ELR (cell line): ENCODE data around the gene CACNA1H.

Source experiments
- DNase-seq: peaks from one replicate; pipeline ENCODE4 v3.0.0-alpha.2; 2015; ENCODE audit warnings: low read depth

The CACNA1H gene

GRCh38 chr16:1158456-1159324 lies 5.8 kb downstream of the CACNA1H start:
- no peak for DNase-seq

- no peak for DNase-seq
These were observed 6.5 kb downstream of the CACNA1H start for GRCh38 chr16:1159325-1159972.

GRCh38 chr16:1159973-1160772 lies 7.3 kb downstream of the CACNA1H start:
- no peak for DNase-seq

GRCh38 chr16:1160773-1161348 lies 8.0 kb downstream of the CACNA1H start:
- DNase-seq = no peak

GRCh38 chr16:1162701-1163566 lies 10.0 kb downstream of the CACNA1H start:
- DNase-seq = no peak

GRCh38 chr16:1163567-1164055 lies 10.7 kb downstream of the CACNA1H start:
- peak; percentile 9 for DNase-seq

GRCh38 chr16:1164382-1164781 lies 11.5 kb downstream of the CACNA1H start:
- DNase-seq = no peak

- no peak for DNase-seq
These were observed 12.1 kb downstream of the CACNA1H start for GRCh38 chr16:1164975-1165374.

GRCh38 chr16:1165511-1165910 lies 12.6 kb downstream of the CACNA1H start:
- no peak for DNase-seq

- no peak for DNase-seq
These were observed 14.6 kb downstream of the CACNA1H start for GRCh38 chr16:1167276-1168107.

- DNase-seq = no peak
These were observed 15.9 kb downstream of the CACNA1H start for GRCh38 chr16:1168837-1169236.

- DNase-seq = no peak
These were observed 16.6 kb downstream of the CACNA1H start for GRCh38 chr16:1169285-1170075.

GRCh38 chr16:1170076-1170418 lies 17.1 kb downstream of the CACNA1H start:
- DNase-seq = no peak

- no peak for DNase-seq
These were observed 18.1 kb downstream of the CACNA1H start for GRCh38 chr16:1171001-1171400.

- no peak for DNase-seq
These were observed 19.0 kb downstream of the CACNA1H start for GRCh38 chr16:1171854-1172428.

- DNase-seq = no peak
These were observed 19.7 kb downstream of the CACNA1H start for GRCh38 chr16:1172651-1173050.

GRCh38 chr16:1173788-1174451 lies 21.0 kb downstream of the CACNA1H start:
- no peak for DNase-seq
